PC-3 (cell line): ENCODE measurements around the gene PLXNB2.

Experiments used
- EZH2 ChIP-seq: fragments of 300-600 bp; sonication (generic); IDR thresholded peaks from one replicate; pipeline ENCODE4 v1.6.1; 2017; ENCODE audit warnings: antibody characterized with exemption, mild to moderate bottlenecking, low read length; ENCODE audit not compliant: unreplicated experiment
- EZH2phosphoT487 ChIP-seq: fragments of 300-600 bp; sonication (generic); IDR thresholded peaks from 2 replicates; pipeline ENCODE4 v1.6.1; 2018; ENCODE audit warnings: mild to moderate bottlenecking, antibody characterized with exemption, low read length, borderline replicate concordance

DNA sequence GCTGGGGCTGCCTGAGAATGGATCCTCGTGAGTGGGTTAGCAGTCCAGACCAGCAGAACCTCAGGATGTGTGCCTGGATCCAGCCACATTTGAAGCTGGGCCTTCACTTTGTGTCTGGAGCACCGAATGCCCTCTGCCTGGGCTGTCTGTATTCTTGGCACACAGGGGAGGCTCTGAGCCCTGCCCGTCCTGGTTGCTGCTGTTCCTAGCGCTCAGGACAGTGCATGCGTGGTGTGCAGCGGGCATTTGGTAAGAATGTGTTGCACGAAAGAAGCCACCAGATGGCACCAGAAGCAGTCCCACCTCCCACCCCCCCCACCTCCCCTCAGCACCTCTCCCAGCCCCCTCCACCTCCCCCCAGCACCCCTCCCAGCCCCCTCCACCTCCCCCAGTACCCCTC lies 33.1 kb downstream of the PLXNB2 start:
- no peak for TF ChIP-seq EZH2phosphoT487
- no peak for TF ChIP-seq EZH2
